Non-pigmented ciliary epithelial cell (primary cell): ENCODE data around the gene PIM1.

Experiments used
- DNase-seq: peaks from one replicate; pipeline ENCODE4 v3.0.0-alpha.2; 2010; ENCODE audit warnings: low read depth

Gene PIM1

GRCh38 chr6:37137201-37138090, 32.5 kb upstream of the PIM1 start:
- peak; percentile 97 for DNase-seq

DNA sequence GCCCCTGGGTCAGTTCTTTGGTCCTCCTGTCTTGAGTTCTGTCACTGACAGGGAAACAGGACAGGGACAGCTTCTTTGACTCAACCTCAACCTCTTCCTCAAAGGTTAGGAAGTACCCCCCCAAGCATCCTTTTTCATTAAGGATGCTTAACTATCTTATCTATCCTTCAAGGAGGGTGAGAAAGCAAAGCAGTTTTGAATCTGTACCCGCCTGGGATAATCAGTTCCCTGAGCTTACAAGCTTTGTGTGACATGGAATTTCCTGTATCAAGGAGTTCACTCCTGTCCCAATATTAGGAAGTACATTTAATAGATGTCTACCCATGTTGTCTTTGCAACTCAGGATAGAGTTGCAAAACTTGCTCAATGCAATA, 31.1 kb upstream of the PIM1 start:
- no peak for DNase-seq

- DNase-seq: no peak
Observed at GRCh38 chr6:37139230-37139962, 30.6 kb upstream of the PIM1 start.

- no peak for DNase-seq
Observed at GRCh38 chr6:37140145-37140544, 29.8 kb upstream of the PIM1 start.

DNA sequence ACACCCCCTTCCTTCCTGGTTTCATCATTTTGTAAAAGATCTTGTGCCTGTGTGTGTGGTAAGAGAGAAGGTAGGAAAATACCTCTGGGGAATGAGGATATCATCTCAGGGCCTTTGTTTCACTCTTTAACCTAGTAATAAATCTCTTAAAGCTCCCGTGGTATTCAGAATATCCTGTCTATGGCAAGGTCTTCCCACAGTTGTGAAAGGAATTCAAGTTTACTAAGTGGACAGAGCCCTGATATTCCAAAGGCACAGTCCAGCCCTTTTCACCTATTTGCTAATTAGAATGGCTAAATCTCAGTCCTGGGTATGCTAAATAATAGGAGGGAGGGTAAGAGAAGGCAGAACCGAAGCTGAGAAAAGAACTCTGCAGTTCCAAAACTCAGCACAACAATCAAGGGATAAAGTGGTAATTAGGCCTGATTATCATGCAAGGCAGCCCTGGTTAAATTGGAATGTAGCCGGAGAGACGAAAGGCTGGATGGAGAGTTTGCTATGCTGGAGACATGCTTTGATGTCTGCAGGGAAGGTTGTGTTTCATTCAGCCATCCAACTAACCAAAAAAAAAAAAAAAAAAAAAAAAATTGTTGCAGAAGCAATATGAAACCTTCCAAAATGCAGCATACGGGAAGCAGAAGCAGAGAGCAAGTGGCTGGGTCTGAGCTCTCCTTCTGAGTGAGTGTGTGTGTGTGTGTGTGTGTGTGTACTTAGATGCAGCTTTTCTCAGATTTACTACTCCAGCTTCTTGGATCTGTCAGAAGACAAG, 28.5 kb upstream of the PIM1 start:
- DNase-seq: no peak

- DNase-seq: no peak
Observed at GRCh38 chr6:37142050-37142614, 27.8 kb upstream of the PIM1 start.

- no peak for DNase-seq
Observed at GRCh38 chr6:37143585-37143984, 26.4 kb upstream of the PIM1 start.

DNA sequence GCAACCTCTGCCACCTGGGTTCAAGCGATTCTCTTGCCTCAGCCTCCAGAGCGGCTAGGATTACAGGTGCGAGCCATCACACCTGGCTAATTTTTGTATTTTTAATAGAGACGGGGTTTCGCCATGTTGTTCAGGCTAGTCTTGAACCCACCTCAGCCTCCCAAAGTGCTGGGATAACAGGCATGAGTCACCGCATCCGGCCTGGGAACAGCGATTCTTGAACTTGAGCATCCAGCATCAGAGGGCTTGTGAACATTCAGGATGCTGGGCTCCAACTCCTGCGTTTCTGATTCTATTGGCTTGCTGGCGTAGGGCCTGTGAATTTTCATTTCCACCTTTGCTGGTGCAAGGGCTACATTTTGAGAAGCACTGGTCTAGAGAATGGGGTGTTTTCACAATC, 24.5 kb upstream of the PIM1 start:
- DNase-seq: no peak

DNA sequence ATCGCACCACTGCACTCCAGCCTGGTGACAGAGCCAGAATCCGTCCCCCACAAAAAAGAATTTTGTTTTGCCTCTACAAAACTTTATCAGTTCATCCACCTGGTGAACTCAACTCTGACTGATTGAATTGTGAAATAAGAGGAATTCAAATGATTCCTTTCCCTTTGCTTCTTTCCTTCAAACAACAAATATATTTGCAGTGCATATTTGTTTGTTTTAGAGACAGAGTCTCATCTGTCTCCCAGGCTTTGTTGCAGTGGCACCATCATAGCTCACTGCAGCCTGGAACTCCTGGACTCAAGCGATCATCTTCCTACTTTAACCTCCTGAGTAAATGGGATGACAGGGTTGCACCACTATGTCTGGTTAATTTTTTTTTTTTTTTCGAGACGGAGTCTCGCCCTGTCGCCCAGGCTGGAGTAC, 23.2 kb upstream of the PIM1 start:
- no peak for DNase-seq

GRCh38 chr6:37149745-37150144, 20.2 kb upstream of the PIM1 start:
- DNase-seq: no peak

DNA sequence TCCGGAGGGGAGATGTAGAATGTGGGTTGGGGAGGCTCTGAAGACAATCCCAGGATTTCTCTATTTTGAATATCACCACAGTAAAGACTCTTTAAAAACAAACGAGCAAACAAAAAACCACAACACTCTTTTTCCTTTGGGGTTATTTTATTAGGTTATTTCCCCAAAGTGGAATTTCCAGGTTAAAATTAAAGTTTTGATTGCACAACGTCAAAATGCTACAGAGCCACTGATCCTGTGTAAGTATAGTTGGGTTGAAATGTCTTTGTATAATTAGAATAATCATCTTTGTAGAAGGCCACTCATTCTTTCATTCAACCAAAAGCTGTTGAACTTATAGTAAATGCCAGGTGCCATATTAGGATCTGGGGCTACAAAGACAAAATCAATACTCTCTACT, 19.6 kb upstream of the PIM1 start:
- no peak for DNase-seq

DNA sequence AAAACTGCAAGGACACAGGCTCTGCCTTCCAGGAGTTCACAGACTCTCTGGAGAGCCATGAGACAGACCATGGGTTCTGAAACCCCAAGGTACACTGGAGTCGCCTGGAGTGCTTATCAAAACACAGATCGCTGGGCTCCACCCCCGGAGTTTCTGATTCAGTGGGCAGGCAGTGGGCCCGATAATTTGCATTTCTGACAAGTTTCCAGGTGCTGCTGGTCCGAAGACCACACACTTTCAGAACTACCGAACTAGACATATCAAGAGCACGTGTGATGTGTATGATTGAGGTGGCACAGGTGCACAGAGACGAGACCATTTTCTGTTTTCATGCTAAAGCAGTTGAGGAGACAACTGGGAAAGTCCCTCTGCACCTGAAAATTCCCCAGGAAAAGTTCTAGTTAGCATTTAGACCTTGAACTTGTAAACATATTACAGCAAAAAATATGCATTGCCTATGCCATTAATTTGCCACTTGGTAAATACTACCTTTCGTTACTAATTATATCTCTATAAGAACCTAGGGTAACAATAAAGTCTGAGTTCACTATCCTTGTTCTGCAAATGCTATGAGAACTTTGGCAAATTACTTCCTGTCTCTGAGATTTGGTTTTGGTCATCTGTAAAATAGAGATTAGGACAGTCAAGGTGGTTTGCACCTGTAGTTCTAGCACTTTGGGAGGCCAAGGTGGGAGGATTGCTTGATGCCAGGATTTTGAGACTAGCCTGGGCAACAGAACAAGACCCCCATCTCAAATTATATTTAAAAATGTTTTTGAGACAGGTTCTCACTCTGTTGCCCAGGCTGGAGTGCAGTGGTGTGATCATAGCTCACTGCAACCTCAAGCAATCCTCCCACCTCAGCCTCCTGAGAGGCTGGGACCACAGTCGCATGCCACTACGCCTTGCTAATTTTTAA, 14.3 kb upstream of the PIM1 start:
- no peak for DNase-seq

- no peak for DNase-seq
Observed at GRCh38 chr6:37158508-37158907, 11.4 kb upstream of the PIM1 start.

DNA sequence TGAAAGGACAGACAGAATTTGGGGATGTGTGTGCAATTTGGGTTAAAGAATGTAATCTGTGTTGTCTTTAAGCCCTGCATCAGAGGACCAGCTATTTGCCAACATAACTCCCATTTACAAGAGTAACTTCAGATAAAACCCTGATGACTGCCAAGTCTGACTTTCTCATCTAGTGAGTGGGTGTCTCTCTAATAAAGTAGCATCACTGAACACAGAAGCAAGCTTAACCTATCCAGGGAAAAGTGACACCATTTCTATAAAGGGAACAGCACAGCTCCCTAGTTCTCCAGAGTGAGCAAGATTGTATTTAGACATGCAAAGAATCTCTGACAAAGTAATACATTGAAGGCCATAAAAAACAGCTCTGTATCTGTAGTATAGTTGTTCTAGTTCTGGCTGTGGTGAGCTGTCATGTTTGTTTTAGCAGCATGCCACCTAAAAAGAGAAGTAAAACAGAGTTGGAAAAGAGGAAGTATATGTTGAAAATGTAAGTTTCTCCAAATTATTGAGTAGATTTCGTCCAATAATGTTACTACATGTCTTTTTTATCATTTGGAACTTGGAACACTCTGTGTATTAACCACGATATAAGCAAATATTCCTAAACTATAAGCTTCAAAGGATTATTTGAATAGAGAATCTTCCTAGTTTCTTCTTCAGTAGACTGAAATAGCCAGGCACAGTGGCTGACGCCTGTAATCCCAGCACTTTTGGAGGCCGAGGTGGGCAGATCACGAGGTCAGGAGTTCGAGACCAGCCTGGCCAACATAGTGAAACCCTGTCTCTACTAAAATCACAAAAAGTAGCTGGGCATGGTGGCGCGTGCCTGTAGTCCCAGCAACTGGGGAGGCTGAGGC, 8.8 kb upstream of the PIM1 start:
- no peak for DNase-seq

DNA sequence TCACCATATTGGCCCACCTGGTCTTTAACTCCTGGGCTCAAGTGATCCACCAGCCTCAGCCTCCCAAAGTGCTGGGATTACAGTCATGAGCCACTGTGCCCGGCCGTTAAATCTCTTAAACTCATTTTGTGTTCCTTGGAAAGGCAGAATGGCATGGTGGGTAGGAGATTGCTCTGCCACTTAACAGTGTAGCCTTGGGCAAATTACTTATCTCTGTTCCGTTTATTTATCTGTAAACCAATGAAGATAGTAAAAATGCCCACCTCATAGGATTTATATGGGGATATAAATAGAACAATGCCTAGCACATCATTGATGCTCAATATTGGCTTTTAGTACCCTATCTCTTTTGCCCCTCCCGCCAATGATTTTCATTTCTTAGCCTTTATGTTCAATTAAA, 7.2 kb upstream of the PIM1 start:
- no peak for DNase-seq

- DNase-seq: no peak
Observed at GRCh38 chr6:37168163-37168758, 1.7 kb upstream of the PIM1 start.

DNA sequence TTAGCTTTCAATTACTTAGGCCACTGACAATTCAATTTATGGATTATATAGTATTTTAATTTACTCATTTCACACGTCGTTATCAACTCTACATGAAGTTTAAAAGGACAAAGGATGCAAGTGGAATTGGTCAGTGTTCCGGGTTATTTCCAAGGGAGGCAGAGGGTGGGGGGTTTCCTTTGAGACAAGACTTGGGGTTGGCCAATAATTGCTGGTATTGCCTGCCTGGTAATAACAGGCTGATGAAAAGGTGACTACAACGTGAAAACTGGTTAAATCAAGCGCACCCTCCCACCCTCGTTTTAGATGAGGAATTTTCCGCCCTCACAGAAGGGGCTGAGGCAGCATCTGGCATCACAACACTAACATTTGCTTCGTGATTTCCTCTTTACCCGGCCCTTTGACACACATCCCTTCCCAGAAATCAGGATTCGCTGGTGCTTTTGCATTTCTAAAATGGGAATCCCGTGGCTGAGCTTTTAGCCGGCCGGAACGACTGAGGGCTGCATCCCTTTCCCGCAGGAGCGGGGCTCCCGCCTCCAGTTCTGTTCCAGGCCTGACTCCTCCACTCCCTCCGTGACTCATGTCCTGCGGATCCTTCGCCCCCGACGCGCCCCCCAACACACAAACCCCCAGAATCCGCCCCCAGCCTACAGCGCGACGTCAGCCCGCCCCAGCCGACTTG, 999 bp upstream of the PIM1 start:
- DNase-seq: no peak

DNA sequence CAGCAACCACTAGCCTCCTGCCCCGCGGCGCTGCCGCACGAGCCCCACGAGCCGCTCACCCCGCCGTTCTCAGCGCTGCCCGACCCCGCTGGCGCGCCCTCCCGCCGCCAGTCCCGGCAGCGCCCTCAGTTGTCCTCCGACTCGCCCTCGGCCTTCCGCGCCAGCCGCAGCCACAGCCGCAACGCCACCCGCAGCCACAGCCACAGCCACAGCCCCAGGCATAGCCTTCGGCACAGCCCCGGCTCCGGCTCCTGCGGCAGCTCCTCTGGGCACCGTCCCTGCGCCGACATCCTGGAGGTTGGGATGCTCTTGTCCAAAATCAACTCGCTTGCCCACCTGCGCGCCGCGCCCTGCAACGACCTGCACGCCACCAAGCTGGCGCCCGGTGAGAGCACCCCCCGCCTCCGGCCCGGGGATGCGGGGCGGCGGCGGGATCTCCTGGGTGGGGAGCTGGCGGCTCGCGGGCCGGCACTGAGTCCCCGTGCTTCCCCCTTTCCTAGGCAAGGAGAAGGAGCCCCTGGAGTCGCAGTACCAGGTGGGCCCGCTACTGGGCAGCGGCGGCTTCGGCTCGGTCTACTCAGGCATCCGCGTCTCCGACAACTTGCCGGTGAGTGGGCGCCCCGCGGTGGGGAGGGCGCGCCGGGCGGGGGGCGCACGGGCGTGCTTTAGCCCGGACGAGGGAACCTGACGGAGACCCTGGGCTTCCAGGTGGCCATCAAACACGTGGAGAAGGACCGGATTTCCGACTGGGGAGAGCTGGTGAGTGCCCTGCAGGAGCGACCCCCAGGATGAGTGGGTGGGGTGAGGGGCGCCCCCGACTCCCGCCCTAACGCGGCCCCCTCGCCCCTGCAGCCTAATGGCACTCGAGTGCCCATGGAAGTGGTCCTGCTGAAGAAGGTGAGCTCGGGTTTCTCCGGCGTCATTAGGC, 585 bp downstream of the PIM1 start:
- no peak for DNase-seq
